GM18517 (cell line): ENCODE measurements around the gene IGFL4.

Source experiments
- ATAC-seq: cut with Tn5 transposase; IDR thresholded peaks from one replicate; pipeline ENCODE4 v1.9.1; 2021; ENCODE audit warnings: mild to moderate bottlenecking, moderate library complexity; ENCODE audit not compliant: unreplicated experiment

Gene IGFL4

GRCh38 chr19:46022061-46022430, 18.8 kb downstream of the IGFL4 start:
- no peak for ATAC-seq

GRCh38 chr19:46021531-46022041, 19.2 kb downstream of the IGFL4 start:
- no peak for ATAC-seq

- no peak for ATAC-seq
These were observed 20.0 kb downstream of the IGFL4 start for GRCh38 chr19:46020819-46021125.

DNA sequence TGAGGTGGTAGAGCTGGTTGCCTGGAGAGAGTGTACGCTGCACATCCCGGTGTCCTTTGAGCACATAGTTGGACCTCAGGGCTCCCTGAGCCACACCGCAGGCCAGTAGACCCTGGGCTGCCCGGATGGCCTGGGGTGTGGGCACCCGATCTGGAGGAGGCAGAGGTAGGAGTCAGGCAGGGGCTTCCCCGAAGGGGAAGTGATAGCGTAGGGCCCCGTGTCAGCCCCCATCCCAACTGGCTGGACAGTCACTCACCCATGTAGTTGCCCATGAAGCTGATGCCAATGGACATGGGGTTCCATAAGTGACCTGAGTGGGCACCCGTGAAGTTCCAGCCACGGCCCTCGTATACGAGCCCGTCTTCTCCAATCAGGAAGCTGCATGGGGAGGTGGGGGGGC, 21.5 kb downstream of the IGFL4 start:
- no peak for ATAC-seq

- no peak for ATAC-seq
These were observed 22.0 kb downstream of the IGFL4 start for GRCh38 chr19:46018729-46019251.

DNA sequence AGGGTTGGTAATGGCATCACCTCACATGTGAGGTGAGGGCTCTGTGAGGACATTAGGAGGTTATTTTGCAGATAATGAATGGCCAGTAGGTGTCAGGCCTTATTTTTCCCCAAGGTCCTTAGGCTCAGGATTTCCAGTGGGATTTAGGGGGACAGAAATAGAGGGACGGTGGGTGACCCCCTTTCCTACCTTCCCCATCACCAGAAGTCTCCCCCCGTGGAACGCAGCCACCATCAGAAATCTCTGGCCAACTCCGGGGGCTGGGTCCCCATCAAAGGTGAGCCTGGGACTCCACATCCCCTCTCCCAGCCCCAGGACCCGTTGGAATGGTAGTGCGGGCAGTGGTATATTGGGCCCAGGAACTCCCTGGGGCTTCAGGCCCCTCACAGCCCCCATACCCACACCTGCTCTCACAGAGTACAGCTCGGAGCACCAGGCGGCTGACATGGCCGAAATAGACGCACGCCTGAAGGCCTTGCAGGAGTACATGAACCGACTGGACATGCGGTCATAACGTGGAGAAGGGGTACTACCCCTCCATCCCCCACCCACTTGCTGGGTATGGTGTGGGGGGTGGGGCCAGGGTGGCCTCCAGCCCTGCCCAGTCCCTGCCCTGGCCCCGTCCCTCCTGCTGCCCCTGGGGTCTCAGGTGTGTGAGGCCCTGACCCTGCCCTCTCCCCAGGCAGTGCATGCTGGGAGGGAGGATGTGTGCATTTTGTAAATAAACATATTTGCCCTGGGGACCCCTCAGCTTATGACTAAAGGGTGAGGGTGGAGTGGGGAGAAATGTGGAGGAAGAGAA, 22.7 kb downstream of the IGFL4 start:
- no peak for ATAC-seq

DNA sequence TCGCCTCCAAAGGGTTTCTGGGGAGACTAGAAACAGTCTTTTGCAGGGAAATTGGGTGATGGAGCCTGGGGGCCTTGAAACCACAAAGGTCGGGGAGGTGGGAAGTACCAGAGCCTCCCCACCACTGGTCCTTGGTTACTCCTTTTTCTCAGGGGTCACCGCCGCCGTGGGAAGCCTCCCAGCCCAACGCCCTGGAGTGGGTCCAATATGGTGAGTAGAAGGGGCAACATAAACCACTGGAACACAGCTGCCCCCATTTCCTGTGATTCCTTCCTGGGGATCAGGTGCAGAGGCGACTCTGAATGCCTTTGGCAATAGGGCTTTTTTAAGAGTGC, 23.7 kb downstream of the IGFL4 start:
- no peak for ATAC-seq

- ATAC-seq = no peak
These were observed 24.2 kb downstream of the IGFL4 start for GRCh38 chr19:46016426-46017094.

DNA sequence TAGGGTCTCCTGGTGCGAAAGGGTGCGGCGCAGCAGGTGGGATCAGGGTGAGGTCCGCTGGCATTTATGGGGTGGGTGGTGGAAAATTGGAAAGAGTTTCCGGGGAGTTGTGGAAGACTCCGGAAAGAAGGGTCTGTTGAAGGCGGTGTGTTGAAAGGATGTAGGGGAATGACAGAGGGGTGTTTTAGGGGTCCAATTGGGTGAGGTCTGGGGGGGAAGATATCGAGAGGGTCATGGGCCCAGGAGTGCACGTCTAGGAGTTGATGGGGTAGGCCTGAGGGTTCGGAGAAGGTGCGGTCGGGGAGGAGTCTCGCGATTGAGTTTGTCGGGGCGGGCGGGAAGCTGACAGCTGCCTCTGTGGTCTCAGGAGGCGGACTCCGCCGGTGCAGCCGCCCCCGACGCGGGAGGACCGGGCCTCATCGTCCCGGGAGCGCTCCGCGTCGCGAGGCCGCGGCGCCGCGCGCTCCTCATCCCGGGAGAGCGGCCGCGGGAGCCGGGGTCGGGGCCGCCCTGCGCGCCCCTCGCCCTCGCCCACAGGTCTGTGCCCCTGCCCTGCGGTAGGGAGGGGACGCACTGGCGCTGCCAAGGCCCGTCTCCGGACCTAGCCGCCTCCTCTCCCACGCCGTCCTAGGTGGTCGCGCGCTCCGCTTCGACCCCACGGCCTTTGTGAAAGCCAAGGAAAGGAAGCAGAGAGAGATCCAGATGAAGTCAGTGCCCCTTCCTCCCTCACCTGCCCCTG, 24.9 kb downstream of the IGFL4 start:
- no peak for ATAC-seq

GRCh38 chr19:46014941-46015686, 25.7 kb downstream of the IGFL4 start:
- no peak for ATAC-seq

DNA sequence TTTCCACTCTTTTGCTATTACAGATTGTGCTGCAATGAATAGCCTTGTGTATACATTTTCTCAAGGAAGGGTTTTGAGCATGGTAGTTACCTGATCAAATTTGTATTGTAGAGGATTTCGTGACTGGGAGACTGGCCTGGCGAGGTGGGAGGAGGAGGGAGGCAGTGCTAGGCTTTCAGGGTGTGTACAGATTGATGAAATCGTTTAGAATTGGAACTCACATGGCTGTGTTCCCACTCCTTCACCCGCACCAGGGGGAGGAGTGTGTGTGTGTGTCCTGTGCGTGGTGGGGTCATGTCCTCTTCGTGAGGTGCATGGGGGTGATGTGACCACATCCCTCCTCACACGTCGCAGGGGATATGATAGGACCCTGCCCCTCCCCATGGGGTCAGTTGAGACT, 26.3 kb downstream of the IGFL4 start:
- no peak for ATAC-seq

DNA sequence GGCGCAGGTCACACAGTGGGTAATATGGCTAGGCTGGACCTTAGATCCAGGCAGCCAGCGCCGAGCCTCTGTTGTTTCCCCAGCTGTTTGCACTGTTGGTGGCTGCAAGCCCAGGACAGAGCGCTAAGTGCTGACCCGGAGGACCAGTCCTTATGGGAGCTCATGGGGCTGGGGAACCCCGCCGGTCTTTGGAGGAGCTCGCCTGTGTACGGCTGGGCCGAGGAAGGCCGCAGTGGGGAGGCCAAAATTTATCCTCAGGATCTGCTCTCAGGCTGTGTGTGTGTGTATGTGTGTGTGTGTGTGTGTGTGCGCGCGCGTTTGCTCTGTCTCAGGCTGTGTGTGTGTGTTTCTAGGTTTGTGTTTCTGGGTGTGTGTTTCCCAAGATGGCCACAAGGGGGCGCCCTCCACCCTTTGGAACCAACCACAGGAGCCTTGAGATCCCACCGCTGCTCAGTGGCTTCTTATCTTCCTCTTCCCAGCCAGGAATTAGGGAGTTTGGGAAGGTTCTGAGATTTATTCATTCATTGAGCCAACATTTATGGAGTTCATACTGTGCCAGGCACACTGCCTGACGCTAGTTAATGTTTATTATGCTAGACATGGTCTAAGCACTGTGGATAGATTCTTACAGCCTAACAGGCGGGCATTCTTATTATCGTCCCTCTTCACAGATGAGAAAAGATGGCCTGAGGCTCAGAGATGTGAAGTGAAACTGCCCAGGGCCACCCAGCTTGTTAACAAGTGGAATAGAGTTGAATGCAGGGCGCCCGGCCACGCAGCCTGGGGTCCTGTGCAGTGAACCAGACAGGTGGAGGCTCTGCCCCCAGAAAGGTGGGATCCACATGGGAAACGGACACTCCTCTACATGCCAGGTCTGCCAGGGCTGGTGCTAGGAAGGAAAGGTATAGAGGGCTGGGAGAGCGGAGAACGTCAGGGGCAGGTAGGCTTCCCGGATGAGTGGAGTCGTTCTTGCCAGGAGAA, 31.0 kb downstream of the IGFL4 start:
- ATAC-seq = no peak

DNA sequence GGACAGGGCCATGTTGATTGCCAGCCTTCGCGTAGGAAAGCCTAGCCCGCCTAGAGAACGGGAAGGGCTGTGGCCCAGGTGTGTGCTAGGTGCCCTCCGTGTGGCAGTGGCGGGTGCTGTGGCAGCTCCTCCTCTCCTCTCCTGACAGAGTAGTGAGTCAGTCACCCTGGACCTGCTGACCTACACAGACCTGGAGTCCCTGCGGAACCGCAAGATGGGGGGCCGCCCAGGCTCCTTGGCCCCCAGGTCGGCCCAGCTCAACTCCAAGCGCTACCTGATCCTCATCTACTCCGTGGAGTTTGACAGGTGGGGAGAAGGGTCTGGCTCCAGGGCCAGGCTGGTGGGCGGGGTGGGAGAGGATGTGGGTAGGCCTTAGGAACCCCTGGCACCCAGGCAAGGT, 34.4 kb downstream of the IGFL4 start:
- no peak for ATAC-seq

DNA sequence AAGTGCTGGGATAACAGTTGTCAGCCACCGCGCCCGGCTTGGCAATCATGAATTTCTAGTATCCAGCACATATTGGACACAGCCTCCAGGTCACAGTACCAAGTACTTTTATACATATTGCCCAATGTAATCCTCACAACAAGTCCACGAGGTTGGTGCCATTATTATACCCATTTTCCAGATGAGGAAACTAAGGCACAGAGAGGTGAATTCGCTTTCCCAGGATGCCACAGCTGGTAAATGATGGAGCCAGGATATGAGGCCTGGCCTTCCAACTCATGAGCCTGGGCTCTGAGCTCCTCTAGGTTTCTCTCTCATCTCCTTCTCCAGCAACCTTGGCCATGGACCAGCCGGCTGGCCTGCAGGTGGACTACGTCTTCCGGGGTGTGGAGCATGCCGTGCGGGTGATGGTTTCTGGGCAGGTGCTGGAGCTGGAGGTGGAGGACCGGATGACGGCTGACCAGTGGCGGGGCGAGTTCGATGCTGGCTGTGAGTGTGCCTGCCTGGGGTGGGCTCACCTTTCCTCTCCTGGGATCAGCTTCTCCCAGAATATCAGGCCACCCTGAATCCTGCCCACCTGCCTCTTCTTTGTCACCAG, 38.0 kb downstream of the IGFL4 start:
- no peak for ATAC-seq

- no peak for ATAC-seq
These were observed 40.1 kb downstream of the IGFL4 start for GRCh38 chr19:46000491-46001246.

DNA sequence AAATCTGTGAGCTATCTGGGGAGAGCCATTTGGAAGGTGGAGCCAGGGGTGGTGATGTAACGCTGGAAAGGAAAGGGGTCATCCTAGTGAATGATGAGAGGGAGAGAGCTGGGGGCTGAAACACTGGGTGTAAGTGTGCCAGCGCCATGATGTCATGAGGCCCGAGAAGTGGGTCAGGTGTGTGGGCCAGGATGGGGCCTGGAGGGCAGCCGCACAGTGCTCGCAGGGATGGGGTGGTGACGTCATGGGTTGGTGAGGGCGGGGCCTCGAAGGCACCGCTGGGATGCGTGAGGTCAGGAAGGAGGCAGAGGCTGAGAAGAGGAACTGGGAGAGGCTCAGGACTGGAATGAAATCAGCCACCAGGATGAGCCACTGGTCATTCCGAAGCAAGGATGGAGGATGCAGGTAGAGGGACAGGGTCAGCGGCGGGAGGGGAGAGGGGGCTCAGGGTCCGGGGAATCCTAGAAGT, 41.1 kb downstream of the IGFL4 start:
- ATAC-seq = no peak

- no peak for ATAC-seq
These were observed 42.0 kb downstream of the IGFL4 start for GRCh38 chr19:45998834-45999233.

GRCh38 chr19:45996933-45997332, 43.9 kb downstream of the IGFL4 start:
- ATAC-seq = no peak
